IPS-15b (cell line): ENCODE measurements around the gene MRGPRF.

Source experiments
- H3K27me3 ChIP-seq: one replicate; pipeline ENCODE4 v1.6.1; 2013; ENCODE audit warnings: low read length; ENCODE audit not compliant: control insufficient read depth, insufficient read depth
- H3K36me3 ChIP-seq: one replicate; pipeline ENCODE4 v1.6.1; 2013; ENCODE audit warnings: low read length; ENCODE audit not compliant: control insufficient read depth, insufficient read depth
- H3K4me1 ChIP-seq: one replicate; pipeline ENCODE4 v1.6.1; 2013; ENCODE audit warnings: mild to moderate bottlenecking, low read length; ENCODE audit not compliant: control insufficient read depth, insufficient read depth
- H3K4me3 ChIP-seq: one replicate; pipeline ENCODE4 v1.5.1; 2013; ENCODE audit warnings: low read depth, low read length
- H3K9ac ChIP-seq: one replicate; pipeline ENCODE4 v1.6.1; 2013; ENCODE audit warnings: low read depth, mild to moderate bottlenecking, low read length
- H3K9me3 ChIP-seq: one replicate; pipeline ENCODE4 v1.6.1; 2013; ENCODE audit warnings: mild to moderate bottlenecking, low read length; ENCODE audit not compliant: control insufficient read depth, insufficient read depth

MRGPRF gene, protein sequence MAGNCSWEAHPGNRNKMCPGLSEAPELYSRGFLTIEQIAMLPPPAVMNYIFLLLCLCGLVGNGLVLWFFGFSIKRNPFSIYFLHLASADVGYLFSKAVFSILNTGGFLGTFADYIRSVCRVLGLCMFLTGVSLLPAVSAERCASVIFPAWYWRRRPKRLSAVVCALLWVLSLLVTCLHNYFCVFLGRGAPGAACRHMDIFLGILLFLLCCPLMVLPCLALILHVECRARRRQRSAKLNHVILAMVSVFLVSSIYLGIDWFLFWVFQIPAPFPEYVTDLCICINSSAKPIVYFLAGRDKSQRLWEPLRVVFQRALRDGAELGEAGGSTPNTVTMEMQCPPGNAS

DNA sequence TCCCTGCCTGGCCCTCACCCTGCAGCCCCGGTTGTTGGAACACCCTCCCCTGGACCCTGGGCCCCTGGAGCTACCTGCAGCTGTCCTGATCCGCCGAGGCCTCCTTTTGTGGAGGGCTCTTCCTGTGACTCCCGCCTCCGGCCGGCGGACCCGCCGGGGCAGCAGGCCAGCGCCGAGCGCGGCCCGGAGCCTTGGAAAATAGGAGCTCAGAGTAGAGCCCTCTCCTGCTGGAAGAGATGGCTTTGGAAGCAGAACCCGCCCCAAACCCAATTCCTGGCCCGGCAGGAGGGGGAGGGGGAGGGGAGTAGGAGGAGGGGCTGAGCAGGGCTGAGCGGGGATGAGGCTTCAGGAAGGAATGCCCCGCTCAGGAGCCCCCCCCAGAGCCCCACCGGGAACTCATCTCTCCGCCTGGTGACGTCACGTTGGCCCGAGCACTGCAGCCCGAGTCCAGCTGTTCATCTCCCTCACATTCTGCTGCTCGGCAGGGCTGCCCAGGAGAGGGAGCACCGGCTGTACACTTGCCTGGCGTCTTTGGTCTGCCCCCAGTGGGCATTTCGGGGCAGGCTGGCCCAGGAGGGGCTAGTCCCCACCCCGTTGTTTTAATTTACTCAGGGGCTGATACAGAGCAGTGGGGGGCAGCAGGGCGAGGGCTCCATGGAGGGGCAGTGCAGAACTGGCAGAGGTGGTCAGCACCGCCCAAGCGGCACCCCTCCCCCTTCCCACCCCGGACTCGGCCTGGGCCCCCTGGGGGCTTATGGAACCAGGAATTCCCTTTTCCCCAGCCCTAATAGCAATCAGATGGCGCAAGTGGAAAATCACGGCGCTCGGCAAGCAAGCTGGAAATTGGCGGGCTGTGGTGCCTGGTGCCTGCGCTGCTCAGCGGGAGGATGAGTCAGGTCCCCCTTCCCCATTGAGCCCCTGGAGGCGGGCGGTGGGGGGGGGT is at the start of gene MRGPRF:
Gene MRGPRF, minus strand, starts transcription at position 238 of the 943 bp plus-strand sequence. CDS start 3,345 bp downstream, outside the sequence.
- Histone ChIP-seq H3K4me1 (peaks cover 16% of the 10 kb centered on the region), H3K9me3 (no peaks in the 10 kb centered on the region), H3K9ac (peak within 1 kb of the TSS; percentile 70)

GRCh38 chr11:69062169-69062855 is 49.3 kb upstream of the MRGPRF start:
- no peaks in the 10 kb centered on the region for H3K9me3 ChIP-seq
- peaks cover 47% of the 10 kb centered on the region for H3K36me3 ChIP-seq
- H3K27me3 ChIP-seq: no peaks in the 10 kb centered on the region
- no peak overlapping the region for H3K9ac ChIP-seq
- no peaks in the 10 kb centered on the region for H3K4me1 ChIP-seq
- no peak overlapping the region for H3K4me3 ChIP-seq

More for the DNA sequence above, at the start of gene MRGPRF:
- no peaks in the 10 kb centered on the region for H3K27me3 ChIP-seq
- H3K4me3 ChIP-seq: peak within 1 kb of the TSS; percentile 55
- peaks cover 2% of the 10 kb centered on the region for H3K36me3 ChIP-seq

GRCh38 chr11:69061713-69062053 is 48.6 kb upstream of the MRGPRF start:
- Histone ChIP-seq H3K4me3 (no peak overlapping the region), H3K36me3 (peaks cover 45% of the 10 kb centered on the region), H3K9me3 (no peaks in the 10 kb centered on the region), H3K27me3 (no peaks in the 10 kb centered on the region), H3K9ac (no peak overlapping the region), H3K4me1 (no peaks in the 10 kb centered on the region)

DNA sequence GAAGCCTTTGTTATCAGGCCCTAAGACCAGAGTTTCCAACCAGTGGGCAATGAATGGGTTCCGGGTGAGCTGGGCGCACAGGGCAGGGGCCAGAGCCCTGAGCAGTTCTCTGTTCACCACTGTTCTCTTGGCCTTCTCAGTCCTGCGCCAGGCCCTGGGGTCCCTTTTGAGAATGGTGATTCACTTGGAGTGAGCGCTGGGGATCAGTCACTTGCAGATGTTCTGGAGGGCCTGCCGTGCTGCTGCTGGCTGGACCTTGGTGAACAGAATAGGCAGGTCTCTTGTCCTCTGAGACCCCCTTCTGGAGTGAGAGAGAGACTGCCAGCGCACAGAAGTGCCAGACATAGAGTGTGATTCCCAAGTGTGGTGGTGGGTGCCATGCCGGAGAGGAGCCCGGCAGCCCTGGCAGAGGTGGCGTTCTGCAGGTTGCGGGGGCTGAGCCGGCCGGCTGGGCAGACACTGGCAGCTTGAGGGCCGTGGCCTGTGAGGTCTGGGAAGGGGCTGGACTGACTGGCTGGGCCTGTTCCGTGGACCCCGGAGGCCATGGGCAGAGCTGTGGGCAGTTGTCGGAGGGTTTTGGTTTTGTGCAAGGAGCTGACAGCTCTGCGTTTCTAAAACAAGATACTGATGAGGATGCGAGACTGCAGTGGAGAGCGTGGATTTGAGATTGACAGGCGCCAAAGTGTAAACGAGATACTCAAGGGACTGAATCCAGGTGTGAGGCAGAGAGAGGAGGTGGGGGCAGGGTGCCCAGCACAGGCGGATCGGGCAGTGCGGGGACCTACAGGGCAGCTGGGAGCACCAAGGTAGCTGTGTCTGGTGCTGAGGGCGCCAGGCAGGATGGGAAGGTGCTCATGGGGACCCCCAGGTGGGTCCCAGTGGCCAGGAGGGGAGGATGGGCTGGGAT is 48.0 kb upstream of the MRGPRF start:
- no peaks in the 10 kb centered on the region for H3K27me3 ChIP-seq
- H3K9me3 ChIP-seq: no peaks in the 10 kb centered on the region
- no peak overlapping the region for H3K4me3 ChIP-seq
- no peaks in the 10 kb centered on the region for H3K4me1 ChIP-seq
- no peak overlapping the region for H3K9ac ChIP-seq
- H3K36me3 ChIP-seq: peaks cover 45% of the 10 kb centered on the region

- peaks cover 47% of the 10 kb centered on the region for H3K36me3 ChIP-seq
- H3K9me3 ChIP-seq: no peaks in the 10 kb centered on the region
- no peaks in the 10 kb centered on the region for H3K27me3 ChIP-seq
- no peak overlapping the region for H3K4me3 ChIP-seq
- H3K9ac ChIP-seq: no peak overlapping the region
- no peaks in the 10 kb centered on the region for H3K4me1 ChIP-seq
Measured at GRCh38 chr11:69059985-69060384, 46.9 kb upstream of the MRGPRF start.

DNA sequence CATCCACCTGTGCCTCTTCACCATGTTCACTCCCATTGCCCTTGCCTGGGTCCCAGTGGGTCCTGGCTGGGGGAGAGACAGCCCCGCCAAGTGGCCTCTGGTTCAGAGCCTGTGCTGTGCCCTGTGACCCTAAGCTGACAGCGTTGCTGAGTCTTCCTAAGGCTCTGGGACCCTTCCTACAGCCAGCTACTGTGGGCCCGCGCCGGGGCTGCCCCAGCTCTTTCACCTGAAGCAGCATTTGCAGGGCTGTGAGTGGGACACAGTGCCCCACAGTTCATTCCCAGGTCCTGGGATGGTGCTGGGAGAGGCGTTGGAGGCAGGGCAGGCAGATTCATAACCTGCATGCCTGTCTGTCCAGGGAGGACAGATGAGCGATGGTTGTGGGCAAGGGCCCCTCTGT is 46.4 kb upstream of the MRGPRF start:
- H3K36me3 ChIP-seq: peaks cover 50% of the 10 kb centered on the region
- no peaks in the 10 kb centered on the region for H3K9me3 ChIP-seq
- no peaks in the 10 kb centered on the region for H3K27me3 ChIP-seq
- H3K4me3 ChIP-seq: no peak overlapping the region
- no peaks in the 10 kb centered on the region for H3K4me1 ChIP-seq
- H3K9ac ChIP-seq: no peak overlapping the region

GRCh38 chr11:69058511-69059270 is 45.6 kb upstream of the MRGPRF start:
- Histone ChIP-seq H3K9me3 (no peaks in the 10 kb centered on the region), H3K27me3 (no peaks in the 10 kb centered on the region), H3K4me3 (no peak overlapping the region), H3K9ac (no peak overlapping the region), H3K36me3 (peaks cover 48% of the 10 kb centered on the region), H3K4me1 (no peaks in the 10 kb centered on the region)

DNA sequence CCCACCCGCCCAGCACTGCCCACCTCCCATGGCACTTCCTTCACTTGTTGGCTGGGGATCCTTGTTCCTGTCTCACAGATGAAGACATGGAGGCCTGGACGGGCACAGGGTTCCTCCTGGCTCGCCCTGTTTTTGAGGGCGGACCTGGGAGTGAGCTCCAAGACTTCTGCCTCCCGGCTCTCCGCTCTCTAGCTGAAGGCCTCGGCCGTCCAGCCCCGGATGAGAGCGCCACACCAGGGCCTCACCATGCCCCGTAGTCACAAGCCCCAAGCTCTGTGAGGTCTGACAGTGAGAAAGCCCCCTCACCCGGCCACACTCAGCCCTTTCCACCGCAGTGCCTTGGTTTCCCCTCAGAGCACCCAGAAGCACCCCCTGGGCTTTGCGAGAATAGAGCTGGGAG is 44.8 kb upstream of the MRGPRF start:
- no peak overlapping the region for H3K9ac ChIP-seq
- peaks cover 42% of the 10 kb centered on the region for H3K36me3 ChIP-seq
- H3K4me1 ChIP-seq: no peaks in the 10 kb centered on the region

DNA sequence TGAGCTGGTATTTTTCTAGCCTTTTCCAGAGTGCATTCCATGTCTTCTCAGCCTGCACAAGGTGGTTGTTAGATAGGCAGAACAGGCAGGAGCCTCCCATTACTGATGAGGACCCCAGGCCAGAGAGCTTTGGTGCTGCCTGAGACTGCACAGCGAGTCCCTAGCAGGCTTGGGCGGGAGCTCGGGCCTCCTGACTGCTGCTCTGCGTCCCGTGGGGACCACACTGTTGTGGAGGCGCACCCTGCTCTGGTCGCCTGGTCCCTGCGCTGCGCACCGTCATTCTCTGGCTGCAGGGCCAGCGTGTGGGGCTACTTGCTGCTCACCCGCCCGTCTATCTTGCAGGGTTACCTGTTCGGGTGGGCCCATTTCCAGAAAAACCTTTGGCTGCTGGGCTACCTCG is 44.2 kb upstream of the MRGPRF start:
- no peaks in the 10 kb centered on the region for H3K27me3 ChIP-seq
- no peaks in the 10 kb centered on the region for H3K9me3 ChIP-seq
- H3K9ac ChIP-seq: no peak overlapping the region
- no peak overlapping the region for H3K4me3 ChIP-seq
- H3K4me1 ChIP-seq: no peaks in the 10 kb centered on the region
- H3K36me3 ChIP-seq: peaks cover 37% of the 10 kb centered on the region

More for the DNA sequence above, 44.8 kb upstream of the MRGPRF start:
- Histone ChIP-seq H3K9me3 (no peaks in the 10 kb centered on the region), H3K4me3 (no peak overlapping the region), H3K27me3 (no peaks in the 10 kb centered on the region)

GRCh38 chr11:69055598-69056516 is 42.8 kb upstream of the MRGPRF start:
- H3K9ac ChIP-seq: no peak overlapping the region
- H3K9me3 ChIP-seq: no peaks in the 10 kb centered on the region
- peaks cover 37% of the 10 kb centered on the region for H3K36me3 ChIP-seq
- H3K4me1 ChIP-seq: no peaks in the 10 kb centered on the region
- no peak overlapping the region for H3K4me3 ChIP-seq
- H3K27me3 ChIP-seq: no peaks in the 10 kb centered on the region
